ENCODE measurements around the gene GRIK4. TPM values are rescaled to one million over a fixed set of nuclear protein-coding genes. Genes with fewer than 3 reads are reported as not detected.

The GRIK4 gene
- total RNA-seq, 4 donors from 2014 or later = under 0.01 to 0.69 (median 0.25) TPM

DNA sequence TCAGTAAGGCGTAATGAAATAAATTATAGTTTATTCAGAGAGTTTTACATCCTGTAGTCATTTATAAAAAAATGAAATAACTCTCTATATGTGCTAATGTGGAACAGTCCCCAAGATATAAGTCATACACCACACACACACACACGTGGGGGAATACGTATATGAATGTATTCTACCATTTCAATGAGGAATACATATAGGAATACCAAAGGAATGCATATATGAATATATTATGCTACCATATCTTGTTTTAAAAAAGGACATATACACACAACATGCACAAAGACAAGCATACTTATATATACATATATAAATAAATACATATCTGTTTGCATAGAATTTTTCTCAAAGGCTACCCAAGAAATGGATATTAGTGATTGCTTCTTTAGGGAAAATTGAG is 39.6 kb upstream of the GRIK4 start:
- Histone ChIP-seq H3K27me3 (no peaks in the 10 kb centered on the region), H3K36me3 (peaks cover 7 to 97% of the 10 kb centered on the region in 2 donors), H3K27ac (no peak overlapping the region), H3K4me1 (no peaks in the 10 kb centered on the region), H3K4me3 (no peak overlapping the region), H3K9me3 (no peaks in the 10 kb centered on the region)
- ATAC-seq = no peak
- TF ChIP-seq POLR2AphosphoS5 (IDR thresholded peaks at IDR 0.05) = no peak
- no peak for TF ChIP-seq CTCF (IDR thresholded peaks at IDR 0.05)
- no peak for TF ChIP-seq POLR2A (IDR thresholded peaks at IDR 0.05)
- no peak for TF ChIP-seq EP300 (IDR thresholded peaks at IDR 0.05)
- WGBS, 2 donors (ENCODE audit: low coverage in 1 of 2) = 88 to 94% methylated on average over 3 of the region's 3 CpGs

DNA sequence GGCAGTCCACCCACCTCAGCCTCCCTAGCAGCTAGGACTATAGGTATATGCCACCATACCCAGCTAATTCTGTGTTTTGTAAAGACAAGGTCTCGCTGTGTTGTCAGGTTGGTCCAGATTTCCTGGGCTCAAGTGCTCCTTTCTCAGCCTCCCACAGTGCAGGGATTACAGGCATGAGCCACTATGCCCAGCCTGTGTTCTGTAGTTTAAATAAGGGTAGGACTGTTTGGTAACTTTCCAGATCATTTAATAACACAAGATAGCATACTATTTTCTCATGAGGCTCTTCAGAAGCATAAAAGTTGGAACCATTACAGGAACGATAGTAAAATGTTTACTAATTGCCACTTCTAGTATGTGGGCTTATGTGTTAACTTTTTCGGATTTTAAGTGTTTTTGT is 38.0 kb upstream of the GRIK4 start:
- H3K27ac ChIP-seq = no peak overlapping the region
- no peak overlapping the region for H3K4me3 ChIP-seq
- peaks cover 13 to 97% of the 10 kb centered on the region in 2 donors for H3K36me3 ChIP-seq
- H3K9me3 ChIP-seq = no peaks in the 10 kb centered on the region
- no peaks in the 10 kb centered on the region for H3K4me1 ChIP-seq
- no peaks in the 10 kb centered on the region for H3K27me3 ChIP-seq
- TF ChIP-seq CTCF (IDR thresholded peaks at IDR 0.05) = no peak
- no peak for TF ChIP-seq POLR2AphosphoS5 (IDR thresholded peaks at IDR 0.05)
- ATAC-seq = no peak
- 83 to 91% methylated on average over 2 to 3 of the region's 3 CpGs for whole genome bisulfite sequencing, 2 donors (ENCODE audit: low coverage in 1 of 2)

GRCh38 chr11:120482149-120482548 is 29.4 kb upstream of the GRIK4 start:
- Histone ChIP-seq H3K9me3 (no peaks in the 10 kb centered on the region), H3K4me1 (no peaks in the 10 kb centered on the region), H3K27ac (no peak overlapping the region), H3K36me3 (peaks cover 9 to 100% of the 10 kb centered on the region in 2 donors), H3K27me3 (no peaks in the 10 kb centered on the region), H3K4me3 (no peak overlapping the region)
- WGBS, 2 donors (ENCODE audit: low coverage in 1 of 2) = 94 to 100% methylated on average over 5 of the region's 6 CpGs
- ATAC-seq = no peak
- TF ChIP-seq POLR2AphosphoS5 (IDR thresholded peaks at IDR 0.05) = no peak
- TF ChIP-seq EP300 (IDR thresholded peaks at IDR 0.05) = no peak
- TF ChIP-seq POLR2A (IDR thresholded peaks at IDR 0.05) = no peak
- TF ChIP-seq CTCF (IDR thresholded peaks at IDR 0.05) = no peak

- 68 to 85% methylated on average over 3 of the region's 3 CpGs for WGBS, 2 donors (ENCODE audit: low coverage in 1 of 2)
- H3K9me3 ChIP-seq = no peaks in the 10 kb centered on the region
- no peak overlapping the region for H3K4me3 ChIP-seq
- H3K27ac ChIP-seq = no peak overlapping the region
- H3K27me3 ChIP-seq = no peaks in the 10 kb centered on the region
- peaks cover 3 to 85% of the 10 kb centered on the region in 2 donors for H3K36me3 ChIP-seq
- ATAC-seq = no peak
- H3K4me1 ChIP-seq = no peaks in the 10 kb centered on the region
- TF ChIP-seq POLR2AphosphoS5 (IDR thresholded peaks at IDR 0.05) (no peak), CTCF (IDR thresholded peaks at IDR 0.05) (no peak), POLR2A (IDR thresholded peaks at IDR 0.05) (no peak)
These were observed 26.8 kb upstream of the GRIK4 start for GRCh38 chr11:120484722-120485121.

DNA sequence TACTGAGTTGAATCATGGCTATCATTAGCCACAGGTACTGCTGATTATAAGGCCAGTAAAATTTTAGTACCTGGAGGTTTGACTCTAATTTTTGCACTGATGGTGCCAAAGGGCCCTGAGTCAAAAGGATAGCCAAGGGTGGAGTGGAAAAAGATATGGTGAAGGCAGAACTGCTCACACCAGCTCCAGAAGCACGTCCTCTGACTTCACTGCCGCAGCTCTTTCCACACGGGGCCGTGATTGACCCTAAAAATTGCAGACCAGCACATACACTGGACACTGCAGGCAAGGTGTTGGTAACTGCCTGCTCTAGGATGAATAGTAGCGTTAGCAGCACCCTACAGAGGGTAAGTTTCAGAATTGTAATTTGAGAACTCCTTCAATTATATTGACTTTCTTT is 25.4 kb upstream of the GRIK4 start:
- Histone ChIP-seq H3K9me3 (no peaks in the 10 kb centered on the region), H3K36me3 (peaks cover 3 to 79% of the 10 kb centered on the region in 2 donors), H3K4me1 (no peaks in the 10 kb centered on the region), H3K27ac (no peak overlapping the region), H3K4me3 (no peak overlapping the region), H3K27me3 (no peaks in the 10 kb centered on the region)
- WGBS, 2 donors (ENCODE audit: low coverage in 1 of 2) = 83 to 100% methylated on average over 3 to 5 of the region's 5 CpGs
- no peak for TF ChIP-seq POLR2A (IDR thresholded peaks at IDR 0.05)
- TF ChIP-seq CTCF (IDR thresholded peaks at IDR 0.05) = no peak
- no peak for TF ChIP-seq EP300 (IDR thresholded peaks at IDR 0.05)
- no peak for TF ChIP-seq POLR2AphosphoS5 (IDR thresholded peaks at IDR 0.05)
- no peak for ATAC-seq
